HepG2 (cell line): ENCODE data around the gene ARHGEF4. TPM values are rescaled to one million over a fixed set of nuclear protein-coding genes. Genes with fewer than 3 reads are reported as not detected.

Source experiments
- ATAC-seq: fragments of 200-7000 bp; cut with Tn5 transposase; 3 replicates; pipeline ENCODE4 v1.9.1; 2020; ENCODE audit warnings: mild to moderate bottlenecking, moderate library complexity
- BruUV-seq: library from RNA; stranded (reverse); fragments of 400-500 nt; replicated peaks from 2 replicates; lab custom pipeline; 2021; lab: Mats Ljungman, UMichigan
- CTCF ChIA-PET: fragments of 300-600 bp; formaldehyde crosslinking; extraction: SDS; loops from one replicate; lab custom pipeline; 2021; ENCODE audit warnings: low total read pairs, inconsistent platforms, low intra/inter-chr PET ratio; lab: Yijun Ruan, JAX
- POLR2A ChIA-PET: fragments of 350-600 bp; sonication (Branson Sonifier 250); formaldehyde crosslinking; loops from one replicate; lab custom pipeline; 2020; ENCODE audit warnings: antibody characterized with exemption, inconsistent platforms; lab: Yijun Ruan, JAX
- DNase-seq: peaks from one replicate; pipeline ENCODE4 v3.0.0-alpha.2; 2015; ENCODE audit warnings: low spot score
- FAIRE-seq: peaks from 3 replicates; lab custom pipeline; 2011; peaks lifted over from hg19 to GRCh38; lab: Jason Lieb, UNC
- H2AFZ ChIP-seq: one replicate; pipeline ENCODE4 v1.6.1; 2011; ENCODE audit warnings: low read length, inconsistent platforms
- H3K27ac ChIP-seq: fragments of 300-600 bp; 3 replicates; pipeline ENCODE4 v1.8.0; 2011; ENCODE audit warnings: mixed run types, mild to moderate bottlenecking, mixed read lengths, low read length, inconsistent platforms; ENCODE audit not compliant: insufficient read depth; ENCODE audit errors: extremely low read length
- H3K27me3 ChIP-seq, 2 experiments: fragments of 200-600 bp in 1 of 2; 2 replicates in 1 of 2; 3 replicates in 1 of 2; pipeline versions ENCODE4 v1.6.0 to v1.8.0; 2011; ENCODE audit warnings: low read length in 2 of 2, mild to moderate bottlenecking in 2 of 2, moderate library complexity in 2 of 2, inconsistent platforms in 1 of 2; ENCODE audit not compliant: insufficient read depth in 2 of 2, control insufficient read depth in 1 of 2
- H3K36me3 ChIP-seq, 2 experiments: fragments of 200-600 bp in 1 of 2; replicated peaks in 1 of 2; 2 replicates in 1 of 2; 3 replicates in 1 of 2; pipeline versions ENCODE4 v1.5.1 to v1.8.0; 2011; ENCODE audit warnings: low read length in 2 of 2, inconsistent platforms in 1 of 2; ENCODE audit not compliant: insufficient read depth in 2 of 2, control insufficient read depth in 1 of 2
- H3K4me1 ChIP-seq: 2 replicates; pipeline ENCODE4 v1.5.1; 2012; ENCODE audit warnings: low read length, inconsistent platforms; ENCODE audit not compliant: insufficient read depth
- H3K4me2 ChIP-seq: 2 replicates; pipeline ENCODE4 v1.6.0; 2011; ENCODE audit warnings: low read depth, low read length, inconsistent platforms
- H3K4me3 ChIP-seq, 3 experiments: fragments of 200-600 bp in 1 of 3; sonication (generic), shearing (Covaris generic) in 1 of 3; replicated peaks in 1 of 3; 2 replicates each; pipeline ENCODE4 v1.5.1; 2011 to 2016; ENCODE audit warnings: low read length in 3 of 3, inconsistent platforms in 2 of 3, low read depth in 2 of 3, mild to moderate bottlenecking in 2 of 3, control low read depth in 1 of 3, mixed read lengths in 1 of 3; ENCODE audit not compliant: insufficient read depth in 1 of 3
- H3K79me2 ChIP-seq: one replicate; pipeline ENCODE4 v1.6.1; 2011; ENCODE audit warnings: low read length, inconsistent platforms; ENCODE audit not compliant: insufficient read depth
- H3K9ac ChIP-seq: 2 replicates; pipeline ENCODE4 v1.6.0; 2011; ENCODE audit warnings: mild to moderate bottlenecking, low read depth, low read length, inconsistent platforms; ENCODE audit not compliant: insufficient read depth
- H3K9me3 ChIP-seq: 2 replicates; pipeline ENCODE4 v1.5.1; 2012; ENCODE audit warnings: mild to moderate bottlenecking, low read length
- H4K20me1 ChIP-seq: 2 replicates; pipeline ENCODE4 v1.6.0; 2011; ENCODE audit warnings: inconsistent platforms, mild to moderate bottlenecking, low read length, moderate library complexity; ENCODE audit not compliant: insufficient read depth
- FOXJ3 ChIP-seq: sonication (generic); formaldehyde crosslinking; IDR thresholded peaks from 2 replicates; pipeline ENCODE4 v1.4.0; 2020; ENCODE audit warnings: missing genetic modification reagents, mild to moderate bottlenecking, borderline replicate concordance
- LCORL ChIP-seq, 2 experiments: fragments of 450-650 bp in 1 of 2; sonication (generic) in 1 of 2; formaldehyde crosslinking in 1 of 2; IDR thresholded peaks; 2 replicates each; pipeline versions ENCODE4 v1.5.0 to v1.6.1; 2017 to 2020; ENCODE audit warnings: antibody characterized with exemption in 1 of 2, missing genetic modification reagents in 1 of 2
- NAIF1 ChIP-seq: sonication (generic); formaldehyde crosslinking; IDR thresholded peaks from 2 replicates; pipeline ENCODE4 v1.5.0; 2020; ENCODE audit warnings: mild to moderate bottlenecking, missing genetic modification reagents, borderline replicate concordance
- NFIB ChIP-seq: sonication (generic); formaldehyde crosslinking; IDR thresholded peaks from 2 replicates; pipeline ENCODE4 v1.9.0; 2021; ENCODE audit warnings: missing genetic modification reagents, mild to moderate bottlenecking, borderline replicate concordance
- PRPF4 ChIP-seq: fragments of 200-400 bp; formaldehyde crosslinking; IDR thresholded peaks from 2 replicates; pipeline ENCODE4 v1.6.1; 2016; ENCODE audit warnings: low read length, low read depth; ENCODE audit not compliant: poor library complexity, severe bottlenecking
- SOX5 ChIP-seq: IDR thresholded peaks from 2 replicates; pipeline ENCODE4 v1.6.1; 2016; ENCODE audit warnings: borderline replicate concordance
- ZMAT5 ChIP-seq: sonication (generic); formaldehyde crosslinking; IDR thresholded peaks from 2 replicates; pipeline ENCODE4 v1.5.0; 2020; ENCODE audit warnings: mild to moderate bottlenecking, low read depth, missing genetic modification reagents, borderline replicate concordance
- ZNF225 ChIP-seq: sonication (generic); formaldehyde crosslinking; IDR thresholded peaks from 2 replicates; pipeline ENCODE4 v1.4.0; 2020; ENCODE audit warnings: mild to moderate bottlenecking, missing genetic modification reagents
- ZNF441 ChIP-seq: sonication (generic); formaldehyde crosslinking; IDR thresholded peaks from 2 replicates; pipeline ENCODE4 v1.7.0; 2021; ENCODE audit warnings: missing genetic modification reagents, borderline replicate concordance
- WGBS: methylation state at CpG from one replicate; pipeline ENCODE4 v1.1.6; 2017; ENCODE audit warnings: low lambda C conversion rate; 5-methylcytosine and 5-hydroxymethylcytosine counted together
- in situ Hi-C: cut with HindIII; loops from 2 replicates; pipeline ENCODE4 v1.10.0; 2017; ENCODE audit warnings: low pct_unique_long_range_greater_than_20kb; ENCODE audit not compliant: extremely low pct_ligation_motif_present
- intact Hi-C: fragments of 100-400 bp; cut with micrococcal nuclease; formaldehyde crosslinking; loops from one replicate; pipeline ENCODE4 v1.10.0; 2022; ENCODE audit not compliant: unreplicated experiment
- polyA plus RNA-seq, 8 experiments: library from polyadenylated mRNA; depleted of rRNA in 3 of 8; stranded (reverse) in 7 of 8; unstranded in 1 of 8; fragments of >200 nt; fragmentation: Illumina TruSeq in 4 of 8; extraction: Trizol in 4 of 8; gene quantifications; 2 replicates each; pipeline versions ENCODE4 v1.2.1 to v1.2.3, GENCODE V29; 2011 to 2016; ENCODE audit warnings: low read depth in 4 of 8, missing spikeins in 1 of 8, mixed read lengths in 1 of 8; ENCODE audit not compliant: insufficient read depth in 1 of 8
- total RNA-seq, 5 experiments: library from RNA; depleted of rRNA; stranded (reverse); fragments of >200 nt; fragmentation: Illumina TruSeq; extraction: Trizol; gene quantifications; 2 replicates each; pipeline ENCODE4 v1.2.3, GENCODE V29; 2016; ENCODE audit warnings: low read depth in 1 of 5
- TF ChIP-seq, protein P1 (sequence below): sonication (generic); formaldehyde crosslinking; conservative IDR thresholded peaks from 2 replicates; pipeline ENCODE4 v1.5.0; 2020; ENCODE audit warnings: missing genetic modification reagents

ARHGEF4 gene
- total and polyA plus RNA-seq, 2 of the 13 experiments (the other 11 are each of a cell fraction or from before 2014, with no cell fraction given) = 0.11 to 0.13 TPM

- intact Hi-C loops (no loop called here), in situ Hi-C loops (no loop called here)
- Histone ChIP-seq H3K4me3 (no peak overlapping the region), H2AFZ (no peak overlapping the region), H3K9me3 (no peaks in the 10 kb centered on the region), H3K79me2 (no peaks in the 10 kb centered on the region), H3K27me3 (peaks cover 12 to 65% of the 10 kb centered on the region in 2 experiments), H3K4me1 (no peaks in the 10 kb centered on the region), H3K9ac (no peak overlapping the region), H3K27ac (no peak overlapping the region), H3K4me2 (no peak overlapping the region), H4K20me1 (no peaks in the 10 kb centered on the region), H3K36me3 (no peaks in the 10 kb centered on the region; a peak in 1 of 5 replicates)
- CTCF ChIA-PET = no interaction called here
- POLR2A ChIA-PET = no interaction called here
- no peak for FAIRE-seq
- 22% methylated on average over 7 of the region's 7 CpGs for WGBS
- TF ChIP-seq LCORL (IDR thresholded peaks at IDR 0.05) (no peak), LCORL (CRISPR knock-in tag; IDR thresholded peaks at IDR 0.05) (no peak), NAIF1 (CRISPR knock-in tag) (no peak), PRPF4 (no peak), NFIB (CRISPR knock-in tag) (no peak), ZNF225 (CRISPR knock-in tag) (no peak), ZNF441 (CRISPR knock-in tag) (no peak), FOXJ3 (CRISPR knock-in tag) (no peak), ZMAT5 (CRISPR knock-in tag) (no peak), SOX5 (CRISPR knock-in tag) (no peak)
- TF ChIP-seq, protein P1, sequence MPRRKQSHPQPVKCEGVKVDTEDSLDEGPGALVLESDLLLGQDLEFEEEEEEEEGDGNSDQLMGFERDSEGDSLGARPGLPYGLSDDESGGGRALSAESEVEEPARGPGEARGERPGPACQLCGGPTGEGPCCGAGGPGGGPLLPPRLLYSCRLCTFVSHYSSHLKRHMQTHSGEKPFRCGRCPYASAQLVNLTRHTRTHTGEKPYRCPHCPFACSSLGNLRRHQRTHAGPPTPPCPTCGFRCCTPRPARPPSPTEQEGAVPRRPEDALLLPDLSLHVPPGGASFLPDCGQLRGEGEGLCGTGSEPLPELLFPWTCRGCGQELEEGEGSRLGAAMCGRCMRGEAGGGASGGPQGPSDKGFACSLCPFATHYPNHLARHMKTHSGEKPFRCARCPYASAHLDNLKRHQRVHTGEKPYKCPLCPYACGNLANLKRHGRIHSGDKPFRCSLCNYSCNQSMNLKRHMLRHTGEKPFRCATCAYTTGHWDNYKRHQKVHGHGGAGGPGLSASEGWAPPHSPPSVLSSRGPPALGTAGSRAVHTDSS (CRISPR knock-in tag) = no peak
- no peak for DNase-seq
- no peak for ATAC-seq
- BruUV-seq = no TSS peak
Measured at GRCh38 chr2:130894326-130894942, 57.7 kb downstream of the ARHGEF4 start.
